GM18520 (cell line): Measurements from ENCODE around the gene PCP2.

Experiments
- ATAC-seq: cut with Tn5 transposase; IDR thresholded peaks from one replicate; pipeline ENCODE4 v1.9.1; 2021; ENCODE audit not compliant: unreplicated experiment

Gene PCP2

GRCh38 chr19:7600721-7601120 lies 32.8 kb downstream of the PCP2 start:
- ATAC-seq: no peak

GRCh38 chr19:7598180-7598579 lies 35.3 kb downstream of the PCP2 start:
- no peak for ATAC-seq

GRCh38 chr19:7597689-7598088 lies 35.8 kb downstream of the PCP2 start:
- no peak for ATAC-seq

GRCh38 chr19:7596211-7596937 lies 37.1 kb downstream of the PCP2 start:
- no peak for ATAC-seq

- no peak for ATAC-seq
These were observed 37.9 kb downstream of the PCP2 start, which contains the start of gene CAMSAP3 for GRCh38 chr19:7595466-7596133. CAMSAP3 (plus strand) TSS chr19:7595863; CDS start chr19:7596003, 140 bp downstream.

- no peak for ATAC-seq
These were observed 43.3 kb downstream of the PCP2 start for GRCh38 chr19:7590256-7590655.

GRCh38 chr19:7589822-7590221 lies 43.7 kb downstream of the PCP2 start:
- no peak for ATAC-seq

GRCh38 chr19:7582446-7582845 lies 51.1 kb downstream of the PCP2 start:
- no peak for ATAC-seq
